Measurements from ENCODE around the gene SLC12A8.

The SLC12A8 gene

GRCh38 chr3:125213946-125214542 is 1.5 kb upstream of the SLC12A8 start:
- DNase-seq = no peak

- no peak for DNase-seq
Measured at GRCh38 chr3:125213364-125213755, 812 bp upstream of the SLC12A8 start.

- DNase-seq = no peak
Measured at GRCh38 chr3:125212091-125212508, 448 bp downstream of the SLC12A8 start.

GRCh38 chr3:125211523-125212090 is 941 bp downstream of the SLC12A8 start:
- no peak for DNase-seq

- DNase-seq = no peak
Measured at GRCh38 chr3:125207949-125208568, 4.5 kb downstream of the SLC12A8 start.

- DNase-seq = no peak
Measured at GRCh38 chr3:125207507-125207906, 5.0 kb downstream of the SLC12A8 start.

GRCh38 chr3:125206934-125207333 is 5.6 kb downstream of the SLC12A8 start:
- no peak for DNase-seq

GRCh38 chr3:125203731-125204130 is 8.8 kb downstream of the SLC12A8 start:
- DNase-seq = no peak

- no peak for DNase-seq
Measured at GRCh38 chr3:125202197-125202596, 10.4 kb downstream of the SLC12A8 start.

- DNase-seq = no peak
Measured at GRCh38 chr3:125200731-125201139, 11.8 kb downstream of the SLC12A8 start.

GRCh38 chr3:125194849-125195601 is 17.5 kb downstream of the SLC12A8 start:
- DNase-seq = no peak

- DNase-seq = no peak
Measured at GRCh38 chr3:125194061-125194848, 18.3 kb downstream of the SLC12A8 start.

- DNase-seq = no peak
Measured at GRCh38 chr3:125192190-125193035, 20.1 kb downstream of the SLC12A8 start.

- DNase-seq = no peak
Measured at GRCh38 chr3:125191730-125192129, 20.8 kb downstream of the SLC12A8 start.

GRCh38 chr3:125191256-125191655 is 21.3 kb downstream of the SLC12A8 start:
- DNase-seq = no peak

- no peak for DNase-seq
Measured at GRCh38 chr3:125190786-125191185, 21.8 kb downstream of the SLC12A8 start.

- no peak for DNase-seq
Measured at GRCh38 chr3:125189378-125190165, 23.0 kb downstream of the SLC12A8 start.

- no peak for DNase-seq
Measured at GRCh38 chr3:125188955-125189354, 23.6 kb downstream of the SLC12A8 start.

GRCh38 chr3:125187599-125187910 is 25.0 kb downstream of the SLC12A8 start:
- no peak for DNase-seq

- DNase-seq = no peak
Measured at GRCh38 chr3:125186800-125187598, 25.5 kb downstream of the SLC12A8 start.

Measured in activated naive CD4-positive, alpha-beta T cell treated with anti-CD3 and anti-CD28 coated beads, Interleukin-2, amount 50 U/mL, for 16 hours (primary cell).